ENCODE data around the gene CST7.
A peak's percentile ranks its signal among the peaks of the same experiment; 100 is the strongest.

CST7 gene

DNA sequence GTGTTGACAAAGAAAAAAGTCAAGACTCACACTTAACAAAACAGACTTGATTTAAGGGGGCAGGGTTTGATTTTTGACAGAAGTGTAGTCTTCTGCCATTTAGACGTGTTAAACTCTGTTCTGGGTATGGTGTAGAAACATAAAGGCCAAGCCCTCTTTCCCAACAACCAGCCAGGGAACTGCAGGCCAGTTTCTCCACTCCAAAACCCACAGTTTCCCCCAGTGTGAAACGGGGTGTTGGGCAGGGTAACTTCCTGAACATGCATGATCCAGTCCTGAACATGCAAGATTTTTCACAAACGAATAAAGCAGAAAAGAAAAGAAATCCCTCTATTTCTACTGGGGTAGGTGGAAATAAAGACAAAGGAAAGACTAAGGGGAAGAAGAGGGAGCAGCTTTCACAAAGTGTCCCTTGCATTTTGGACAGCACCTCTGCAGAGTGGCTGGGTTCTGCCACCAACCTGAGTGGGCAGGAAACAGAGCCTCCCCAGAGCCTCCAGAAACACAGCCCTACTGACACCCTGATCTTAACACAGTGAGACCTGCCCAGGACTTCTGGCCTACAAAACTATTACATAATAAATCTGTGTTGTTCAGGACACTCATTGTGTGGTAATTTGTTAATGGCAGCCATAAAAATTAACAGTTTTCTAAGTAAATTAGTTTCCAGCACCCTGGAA is 36.0 kb downstream of the CST7 start:
- no peak for FAIRE-seq
- DNase-seq (ENCODE audit: low spot score): no peak

DNA sequence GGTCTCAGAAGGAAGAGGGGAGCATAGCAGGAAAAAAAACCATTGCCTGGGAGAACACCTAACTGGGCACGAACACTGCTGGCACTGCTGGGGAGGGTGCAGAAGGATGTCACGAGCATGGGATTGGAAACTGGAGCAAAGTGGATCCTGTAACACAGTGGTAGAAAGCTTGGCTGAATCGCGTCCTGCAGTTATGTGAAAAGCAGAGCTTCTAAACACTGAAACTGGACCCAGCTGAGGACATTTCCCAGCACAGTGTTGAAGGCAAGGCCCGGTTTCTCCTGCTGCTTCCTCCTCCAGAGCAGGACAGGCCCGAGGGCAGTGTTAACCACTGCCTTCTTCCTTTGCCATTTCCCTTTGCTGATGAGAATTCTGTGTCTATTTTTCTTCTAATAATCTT is 36.7 kb downstream of the CST7 start:
- DNase-seq (ENCODE audit: low spot score) (no peak), FAIRE-seq (no peak)

DNA sequence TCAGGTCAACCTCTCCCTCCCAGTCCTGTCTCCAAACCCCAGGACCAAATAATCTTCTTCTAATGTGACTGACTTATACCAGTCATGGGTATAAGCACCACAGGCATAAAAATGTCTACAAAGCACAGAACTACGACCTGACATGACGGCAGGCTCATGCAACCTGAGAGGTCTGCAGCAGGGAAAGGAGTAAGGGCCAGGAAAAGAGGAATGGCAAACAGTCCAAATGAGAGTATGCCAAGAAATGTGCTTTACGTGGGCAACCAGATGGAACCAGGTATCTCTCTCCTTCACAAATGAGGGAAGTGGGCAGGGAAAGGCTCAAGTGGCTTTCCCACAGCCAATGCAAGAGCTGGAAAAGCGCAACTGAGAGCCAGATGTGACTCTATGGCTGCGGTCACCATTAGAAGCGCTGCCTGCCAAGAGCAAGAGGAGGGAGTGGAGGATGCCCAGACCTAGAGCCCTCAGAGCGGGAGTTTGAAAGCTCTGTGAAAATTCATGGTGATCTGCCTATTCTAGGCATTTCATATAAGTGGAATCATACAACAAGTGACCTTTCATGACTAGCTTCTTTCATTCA is 37.5 kb downstream of the CST7 start:
- no peak for FAIRE-seq
- DNase-seq (ENCODE audit: low spot score): no peak

DNA sequence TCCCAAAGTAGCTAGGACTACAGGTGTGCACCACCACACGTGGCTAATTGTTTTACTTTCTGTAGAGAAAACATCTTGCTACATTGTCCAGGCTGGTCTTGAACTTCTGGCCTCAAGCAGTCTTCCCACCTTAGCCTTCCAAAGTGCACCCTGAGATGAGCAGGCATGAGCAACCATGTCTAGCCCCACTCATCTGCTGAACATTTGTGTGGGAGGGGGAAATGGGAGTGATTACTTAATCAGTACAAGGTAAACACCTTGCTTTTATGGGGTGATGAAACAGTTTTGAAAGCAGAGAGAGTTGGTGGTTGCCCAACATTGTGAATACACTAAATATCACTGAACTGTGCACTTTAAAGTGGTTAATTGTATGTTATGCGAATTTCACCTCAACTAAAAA is 38.2 kb downstream of the CST7 start:
- DNase-seq (ENCODE audit: low spot score) (no peak), FAIRE-seq (no peak)

DNA sequence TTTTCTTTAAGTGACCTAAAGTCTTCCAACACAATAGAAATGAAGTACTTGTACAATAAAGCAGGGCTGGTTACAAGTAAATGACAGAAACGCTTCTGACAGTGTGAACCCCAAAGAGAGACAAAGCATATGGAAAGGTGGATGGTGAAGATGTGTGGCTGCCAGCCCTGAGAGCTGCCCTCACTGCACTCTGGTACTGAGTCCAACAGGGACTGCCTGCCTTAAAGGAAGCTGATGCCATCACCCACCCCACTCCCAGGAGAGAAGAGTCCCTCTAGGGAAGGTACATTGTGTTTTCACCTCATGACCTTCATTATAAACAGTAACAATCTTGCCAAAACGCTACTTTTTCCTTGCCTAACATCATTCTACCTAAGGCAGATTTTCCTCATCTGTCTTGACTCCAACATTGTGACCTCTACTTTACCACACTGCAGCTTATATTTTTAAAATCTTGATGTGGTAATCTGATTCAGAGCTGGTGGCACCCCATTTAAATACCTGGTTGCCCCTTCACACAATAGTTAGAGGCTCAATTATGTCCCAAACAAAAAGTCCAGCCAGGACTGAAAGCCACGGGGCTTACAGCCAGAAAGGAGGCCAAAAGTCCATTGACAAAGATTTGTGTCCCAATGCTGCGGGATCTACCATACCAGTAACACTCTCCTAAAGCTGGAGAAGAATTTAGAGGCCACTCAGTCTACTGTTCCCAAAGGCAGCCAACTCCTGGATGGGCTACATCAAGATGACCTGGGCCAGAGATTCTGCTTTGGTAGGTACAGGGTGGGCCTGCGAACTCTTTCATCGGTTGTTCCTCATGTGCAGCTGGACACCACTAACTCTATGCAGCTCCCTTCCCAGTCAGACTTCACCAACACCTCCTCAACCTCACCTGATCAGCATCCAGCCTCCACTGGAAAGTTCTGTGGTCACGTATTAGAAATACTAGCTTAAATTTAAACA is 39.1 kb downstream of the CST7 start:
- FAIRE-seq (no peak), DNase-seq (ENCODE audit: low spot score) (no peak)

DNA sequence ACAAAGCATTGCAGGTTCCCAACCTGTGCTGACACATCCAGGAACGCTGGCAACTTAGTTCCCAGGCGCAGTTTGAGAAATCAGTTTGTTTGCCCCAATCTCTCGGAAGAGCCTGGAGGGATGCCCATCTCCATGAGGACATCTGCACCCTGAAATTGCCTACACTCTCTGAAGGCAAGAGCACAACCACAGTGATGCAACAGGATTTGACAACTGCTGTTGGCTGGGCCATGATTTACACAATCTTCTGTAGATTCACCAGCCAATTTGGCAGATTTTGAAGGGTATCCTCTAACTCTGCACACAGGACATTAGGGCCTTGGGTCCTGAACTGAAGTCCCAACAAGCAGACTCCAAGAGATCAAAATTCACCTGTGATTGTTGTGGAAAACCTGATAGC is 40.1 kb downstream of the CST7 start:
- DNase-seq (ENCODE audit: low spot score): no peak
- no peak for FAIRE-seq

DNA sequence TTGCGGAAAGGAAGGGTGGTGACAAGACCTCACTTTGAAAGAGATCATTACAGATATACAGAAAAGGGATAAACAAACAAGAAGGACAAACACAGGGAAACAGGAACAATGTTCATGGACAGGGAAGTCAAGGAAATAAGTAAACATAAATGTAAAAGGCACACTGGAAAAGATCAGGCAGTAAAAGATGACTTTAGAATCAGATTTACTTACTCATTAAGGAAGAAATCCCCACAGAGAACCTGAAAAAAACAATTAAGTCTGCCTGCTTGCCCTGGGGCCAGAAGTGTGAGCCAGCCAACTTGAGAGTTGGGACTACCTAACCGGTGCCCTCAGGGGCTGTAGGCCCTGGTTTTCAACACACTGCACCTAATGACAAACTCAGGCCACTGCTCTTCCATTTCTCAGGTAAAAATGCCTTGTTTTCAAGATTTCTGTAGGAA is 41.8 kb downstream of the CST7 start:
- FAIRE-seq: no peak
- no peak for DNase-seq (ENCODE audit: low spot score)

DNA sequence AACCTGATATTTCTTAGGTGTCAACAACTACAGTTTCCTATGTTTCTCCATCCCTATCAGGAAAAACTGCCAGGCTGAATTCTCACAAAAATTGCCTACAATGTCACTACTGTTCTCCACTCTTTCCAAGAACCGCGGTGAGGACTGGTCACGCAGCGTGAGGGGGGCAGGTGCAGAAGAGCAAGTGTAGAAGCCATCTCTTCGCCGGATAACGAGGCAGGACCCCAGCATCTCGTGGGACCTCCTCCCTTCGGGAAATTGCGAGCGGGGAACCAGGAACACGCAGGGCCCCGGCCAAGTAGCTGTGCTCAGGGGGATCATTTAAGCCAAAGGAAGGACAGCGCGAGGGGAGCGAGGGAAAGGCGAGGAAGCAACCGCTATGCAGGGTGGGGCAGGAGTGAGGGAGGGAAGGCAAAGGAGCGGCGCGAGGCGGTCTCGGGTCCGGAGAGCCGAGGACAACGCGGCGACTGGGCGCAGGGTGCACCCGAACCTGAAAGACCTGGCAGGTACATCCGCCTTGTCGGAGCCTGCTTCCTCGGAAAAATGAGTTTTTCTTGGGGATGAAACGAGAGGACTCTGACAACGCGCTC is 42.9 kb downstream of the CST7 start:
- FAIRE-seq (no peak), DNase-seq (ENCODE audit: low spot score) (peak; percentile 33)

DNA sequence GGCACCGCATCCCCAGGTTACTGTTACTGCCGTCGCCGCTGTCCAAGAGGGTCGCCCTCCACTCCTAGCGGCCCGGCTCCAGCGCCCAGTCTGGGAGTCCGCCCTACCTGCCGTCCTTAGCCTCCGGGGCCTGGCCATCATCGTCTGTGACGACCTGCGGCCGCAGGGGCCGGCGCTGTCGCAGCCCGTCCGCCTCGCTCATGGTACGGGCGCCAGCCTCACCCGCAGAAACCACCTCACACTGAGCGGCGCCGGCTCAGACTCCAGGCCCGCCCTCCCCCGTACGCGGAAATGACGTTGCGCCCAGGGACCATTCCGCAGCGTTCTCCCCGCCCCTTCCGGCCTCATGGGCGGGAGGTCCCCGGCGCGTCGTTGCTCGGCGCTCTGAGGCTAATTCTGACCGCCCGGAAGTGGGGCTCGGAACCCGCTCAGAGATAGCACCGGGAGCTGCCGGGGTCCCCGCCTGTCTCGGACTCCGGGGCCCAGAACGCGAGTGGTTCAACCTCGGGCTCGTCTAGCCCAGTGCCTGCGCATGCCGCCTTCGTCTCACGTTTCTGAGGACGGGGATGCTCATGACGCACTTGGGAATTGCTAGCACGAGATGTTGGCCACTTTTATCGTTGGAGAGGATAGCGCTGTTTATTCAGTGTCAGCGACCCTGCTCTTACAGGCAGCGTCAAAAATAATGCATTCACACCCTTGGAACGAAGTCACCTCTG is 43.6 kb downstream of the CST7 start, which contains the start of gene APMAP:
APMAP (minus strand) TSS at position 265 of the 719 bp plus-strand sequence; CDS start at position 202, 63 bp downstream.
- FAIRE-seq: peak; percentile 83
- DNase-seq (ENCODE audit: low spot score): peak; percentile 98

DNA sequence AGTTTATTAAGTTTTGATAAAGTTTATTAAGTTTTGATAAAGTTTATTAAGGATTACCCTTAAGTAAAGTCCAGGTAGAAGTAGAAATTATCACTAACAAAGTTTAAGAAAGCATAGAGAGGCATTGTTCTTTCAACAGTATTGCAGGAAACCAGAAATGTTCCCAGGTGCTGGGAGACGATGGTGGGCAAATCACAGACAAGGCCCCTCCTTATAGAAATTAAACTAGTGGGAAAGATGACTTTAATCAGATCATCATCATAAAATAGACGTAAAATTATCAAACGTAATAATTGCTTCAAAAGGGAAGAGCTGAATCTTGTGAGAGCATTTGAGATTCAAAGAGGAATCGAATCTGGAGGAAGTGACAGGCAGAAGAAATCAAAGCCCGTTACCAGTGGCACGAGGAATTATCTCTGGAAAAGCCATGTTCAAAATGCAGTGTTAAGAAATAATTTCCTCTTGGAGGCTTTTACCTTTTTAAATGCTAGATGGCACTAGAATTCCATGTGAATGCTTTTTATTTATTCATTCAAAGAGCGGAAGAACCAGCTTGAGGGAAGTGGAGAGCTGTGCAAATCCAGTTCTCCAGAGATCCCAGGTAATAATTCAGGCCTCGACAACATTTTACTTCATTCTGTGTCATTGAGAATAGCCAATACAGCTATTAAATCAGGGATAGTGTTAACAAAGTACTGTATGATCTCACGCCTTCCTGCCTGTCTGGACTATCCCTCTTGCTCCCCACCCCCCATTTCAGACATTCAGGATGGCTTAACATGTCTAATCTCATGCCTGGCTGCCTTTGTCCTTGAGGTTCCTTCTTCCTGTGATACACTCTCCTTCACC is 44.5 kb downstream of the CST7 start:
- DNase-seq (ENCODE audit: low spot score) (peak; percentile 42), FAIRE-seq (no peak)

DNA sequence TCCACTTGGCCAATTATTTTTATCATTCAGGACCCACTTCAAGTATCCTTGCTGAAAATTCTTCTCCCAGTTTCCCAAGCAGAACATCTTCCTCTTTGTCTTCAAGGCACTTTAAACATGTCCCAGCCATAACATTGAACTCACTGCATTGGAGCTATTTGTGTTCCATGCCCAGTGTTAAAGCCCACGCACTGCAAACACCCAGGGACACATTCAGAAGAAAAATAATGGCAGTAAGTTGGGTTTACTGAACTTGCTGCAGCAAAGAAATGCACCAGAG is 45.1 kb downstream of the CST7 start:
- DNase-seq (ENCODE audit: low spot score) (no peak), FAIRE-seq (no peak)

DNA sequence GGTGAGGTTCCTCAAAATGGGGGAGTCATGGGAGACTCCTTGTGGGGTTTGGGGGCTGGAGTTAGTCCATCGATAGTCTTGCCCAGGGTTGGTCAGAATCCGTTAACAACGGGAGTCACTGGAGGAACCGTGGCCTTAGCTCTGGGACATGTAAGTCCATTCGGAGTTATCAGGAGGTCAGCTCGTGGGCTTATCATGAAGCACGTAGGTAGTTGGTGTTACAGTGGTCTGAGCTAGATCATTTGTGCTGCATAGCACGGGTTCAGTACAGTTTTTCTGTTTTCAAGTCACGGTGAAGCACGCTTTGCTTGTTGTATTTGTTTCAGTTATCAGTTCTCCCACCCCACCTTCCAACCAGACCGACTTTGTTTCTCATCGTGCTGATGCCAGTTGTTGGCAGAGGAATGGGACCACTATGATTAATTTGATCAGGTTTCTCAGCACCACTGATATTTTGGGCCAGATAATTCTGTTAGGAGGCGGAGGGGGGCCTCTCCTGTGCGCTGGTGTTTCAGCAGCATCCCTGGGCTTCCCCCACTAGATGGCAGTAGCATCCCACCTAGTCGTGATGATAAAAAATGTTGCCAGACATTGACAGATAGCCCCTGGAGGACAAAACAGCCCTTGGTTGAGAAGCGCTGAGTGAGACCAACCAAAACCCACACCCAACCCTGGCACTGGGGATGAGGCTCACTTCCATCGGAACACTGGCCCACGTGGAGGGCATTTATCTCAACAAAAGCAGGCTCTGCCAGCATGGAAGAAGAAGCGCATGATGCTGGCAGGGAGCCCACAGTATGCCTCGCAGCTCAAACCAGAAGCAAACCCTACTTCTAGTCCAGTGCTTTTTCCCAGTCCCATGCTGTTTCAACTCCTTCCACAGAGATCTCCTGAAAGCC is 45.6 kb downstream of the CST7 start:
- DNase-seq (ENCODE audit: low spot score): peak; percentile 80
- FAIRE-seq: no peak

DNA sequence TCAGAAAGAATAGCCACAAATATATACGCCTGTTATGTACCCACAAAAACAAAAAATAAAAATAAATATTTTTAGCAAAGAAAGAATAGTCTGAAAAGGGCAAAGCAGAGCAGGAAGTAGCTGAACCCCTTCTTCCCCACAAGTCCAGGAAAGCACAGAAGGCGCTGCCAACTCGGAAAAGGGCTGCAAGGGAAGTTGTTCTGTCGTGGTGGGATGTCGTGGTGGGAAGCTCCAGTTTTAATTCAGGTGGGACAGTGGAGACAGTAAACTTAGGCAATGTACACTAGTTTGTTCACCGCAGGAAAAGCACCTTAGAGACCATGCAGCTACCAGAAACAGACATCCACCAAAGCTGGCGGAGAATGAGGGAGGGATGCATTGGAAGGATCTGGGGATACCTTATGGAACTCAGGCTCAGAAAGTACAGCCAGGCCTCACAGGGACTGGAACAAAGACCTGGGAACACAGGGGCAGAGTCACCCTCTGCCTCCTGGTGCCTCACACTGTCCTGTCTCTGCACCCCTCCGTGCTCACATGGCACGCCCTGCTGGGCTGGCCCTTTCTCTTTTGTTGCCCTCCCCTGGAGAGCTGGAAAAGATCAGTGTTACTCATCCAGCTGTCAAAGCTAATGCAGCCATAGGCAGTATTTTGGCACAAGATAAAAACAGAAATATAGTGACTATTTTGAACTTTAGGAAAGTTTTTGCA is 46.8 kb downstream of the CST7 start:
- FAIRE-seq: no peak

DNA sequence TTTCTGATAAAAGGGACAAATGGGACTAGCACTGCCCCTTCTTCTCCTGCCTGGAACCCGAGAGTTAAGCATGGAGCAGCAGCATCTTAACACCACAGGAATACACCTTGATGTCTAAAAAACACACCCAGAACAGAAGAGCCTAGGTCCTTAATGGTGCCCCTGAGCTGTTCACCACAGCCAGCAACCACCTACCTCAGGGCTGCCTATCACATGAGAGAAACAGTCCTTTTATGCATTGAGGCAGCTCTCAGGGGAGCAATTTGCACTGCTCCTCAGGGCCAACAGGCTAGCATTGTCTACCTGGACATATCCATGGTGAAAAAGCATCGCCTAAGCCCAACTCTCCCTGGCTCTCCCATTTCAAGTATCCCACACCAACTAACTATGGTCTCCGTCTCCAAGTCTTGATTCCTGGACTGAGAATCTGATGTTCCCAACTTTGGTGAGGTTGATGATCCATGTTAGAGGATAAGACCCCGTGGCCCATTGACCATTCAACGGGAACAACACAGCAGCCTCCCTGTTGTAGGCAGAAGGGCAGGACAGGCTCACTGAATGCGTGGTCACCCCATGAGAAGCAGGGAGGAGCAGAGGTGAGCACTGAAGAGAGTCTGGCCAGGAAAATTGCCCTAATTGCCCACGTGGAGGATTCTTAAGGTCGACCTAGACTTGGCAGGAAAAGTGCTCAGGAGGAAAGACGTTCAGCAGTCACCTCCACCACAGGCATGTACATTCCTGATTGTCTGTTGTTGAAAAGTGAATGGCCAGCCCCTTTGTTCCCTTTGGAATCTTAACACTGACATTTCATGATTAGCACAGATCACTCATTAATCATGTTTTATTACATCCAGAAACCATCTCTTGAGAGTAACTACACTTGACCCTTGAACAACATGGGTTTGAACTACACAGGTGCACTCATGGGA is 47.6 kb downstream of the CST7 start:
- DNase-seq (ENCODE audit: low spot score): no peak
- FAIRE-seq: no peak

More for the DNA sequence above, 46.8 kb downstream of the CST7 start:
- DNase-seq (ENCODE audit: low spot score): no peak

DNA sequence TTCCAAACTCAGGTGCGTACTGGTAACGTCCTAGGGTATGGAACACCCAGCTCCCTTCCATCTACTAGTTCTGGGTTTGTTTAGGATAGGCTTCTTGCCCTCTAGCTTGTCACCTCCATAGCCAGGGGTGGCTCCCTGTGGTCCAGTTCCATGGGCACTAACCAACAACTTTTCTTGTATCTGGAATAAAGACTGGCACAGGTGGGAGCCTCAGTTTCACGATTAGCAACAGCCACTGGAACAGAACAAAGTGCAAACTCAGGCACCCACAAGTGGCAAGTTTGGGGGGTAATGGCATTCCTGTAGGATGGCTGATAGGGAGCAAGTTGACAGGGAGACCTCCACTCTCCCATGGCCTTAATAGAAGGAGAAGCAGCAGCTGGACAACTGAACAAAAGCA is 49.1 kb downstream of the CST7 start:
- DNase-seq (ENCODE audit: low spot score) (no peak), FAIRE-seq (no peak)

DNA sequence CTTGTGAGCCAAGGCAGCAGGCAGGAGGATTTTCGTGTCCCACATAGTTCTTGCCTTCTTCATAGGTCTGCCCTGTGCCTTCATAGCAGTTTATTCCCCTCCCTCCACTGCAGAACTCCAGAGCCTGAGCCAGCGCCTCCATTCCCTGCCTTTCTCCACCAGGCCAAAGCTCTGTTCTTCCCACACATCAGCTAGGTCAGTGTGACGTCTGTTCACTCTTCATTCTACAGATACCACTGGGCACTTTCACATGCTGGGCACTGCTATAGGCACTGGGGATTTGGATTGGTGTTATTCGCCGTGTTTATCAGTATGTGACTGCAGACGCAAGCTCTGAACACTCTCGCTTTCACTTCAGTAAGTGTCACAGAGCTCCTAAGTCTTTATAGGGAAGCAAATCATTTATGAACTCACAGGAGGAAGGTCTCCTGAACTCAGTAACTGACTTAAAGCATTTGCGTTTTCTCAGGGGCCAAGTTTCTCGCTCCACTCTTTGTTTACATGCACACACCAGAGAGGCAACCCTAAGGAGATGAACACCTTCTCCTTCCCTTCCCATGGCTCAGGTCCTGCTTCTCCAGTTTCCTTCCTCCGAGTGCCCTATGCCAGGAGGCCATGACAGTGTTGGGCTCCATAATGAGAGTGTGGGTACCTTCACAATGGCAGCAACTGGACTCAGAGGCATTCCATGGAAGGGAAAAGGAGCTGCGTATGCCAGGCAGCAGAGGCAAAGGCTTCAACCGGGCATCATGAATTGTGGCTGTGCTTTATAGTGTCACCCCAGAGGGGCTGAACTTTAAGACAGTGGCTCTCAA is 49.8 kb downstream of the CST7 start:
- FAIRE-seq (no peak), DNase-seq (ENCODE audit: low spot score) (no peak)

DNA sequence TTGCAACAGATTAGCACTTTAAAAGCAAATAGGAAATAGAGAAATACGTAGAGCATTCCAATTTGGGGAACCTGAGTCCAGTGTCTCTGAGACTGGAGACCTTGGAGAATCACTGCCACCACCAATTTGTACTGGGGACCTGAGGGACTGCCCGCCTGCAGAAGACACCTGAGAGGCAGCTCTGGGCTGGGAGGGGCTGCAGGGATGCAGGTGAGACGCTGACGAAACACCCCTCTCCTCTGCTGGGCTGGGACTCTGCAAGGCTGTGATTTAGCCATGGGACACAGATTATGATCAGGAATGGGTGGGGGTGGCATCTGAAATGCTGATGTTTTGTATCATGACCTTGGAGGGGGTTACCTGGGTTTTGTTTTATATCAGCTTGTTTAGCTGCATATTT is 50.5 kb downstream of the CST7 start:
- FAIRE-seq: no peak

More for the DNA sequence above, 50.5 kb downstream of the CST7 start:
- no peak for DNase-seq (ENCODE audit: low spot score)

All from urothelium cell line (cell line).